ENCODE results near the gene SPRY4. TPM values are rescaled to one million over a fixed set of nuclear protein-coding genes. Genes with fewer than 3 reads are reported as not detected.

The SPRY4 gene
- total and polyA plus RNA-seq, 2 of the 13 experiments (the other 11 are each of a cell fraction or from before 2014, with no cell fraction given), result 8.9 to 17.8 TPM

DNA sequence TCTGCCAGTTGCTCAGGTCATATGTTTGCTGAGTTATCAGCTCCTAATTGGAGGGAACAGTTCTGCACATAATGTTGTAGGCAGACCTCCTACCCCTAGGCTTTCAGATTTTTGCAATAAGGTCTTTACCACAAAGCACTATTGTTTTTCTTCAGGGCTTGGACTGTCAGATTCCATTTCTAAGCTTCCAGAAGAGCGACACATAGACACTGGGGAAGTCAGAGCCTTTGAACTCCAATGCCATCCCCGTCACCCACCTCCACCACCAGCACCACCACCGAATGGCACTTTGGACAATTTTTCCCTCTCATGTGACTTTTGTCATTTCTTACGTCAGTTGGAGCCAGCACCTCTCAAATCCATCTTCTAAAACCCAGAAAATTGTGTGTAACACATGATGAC, 28.3 kb upstream of the SPRY4 start (continued):
- TF ChIP-seq, protein P1, sequence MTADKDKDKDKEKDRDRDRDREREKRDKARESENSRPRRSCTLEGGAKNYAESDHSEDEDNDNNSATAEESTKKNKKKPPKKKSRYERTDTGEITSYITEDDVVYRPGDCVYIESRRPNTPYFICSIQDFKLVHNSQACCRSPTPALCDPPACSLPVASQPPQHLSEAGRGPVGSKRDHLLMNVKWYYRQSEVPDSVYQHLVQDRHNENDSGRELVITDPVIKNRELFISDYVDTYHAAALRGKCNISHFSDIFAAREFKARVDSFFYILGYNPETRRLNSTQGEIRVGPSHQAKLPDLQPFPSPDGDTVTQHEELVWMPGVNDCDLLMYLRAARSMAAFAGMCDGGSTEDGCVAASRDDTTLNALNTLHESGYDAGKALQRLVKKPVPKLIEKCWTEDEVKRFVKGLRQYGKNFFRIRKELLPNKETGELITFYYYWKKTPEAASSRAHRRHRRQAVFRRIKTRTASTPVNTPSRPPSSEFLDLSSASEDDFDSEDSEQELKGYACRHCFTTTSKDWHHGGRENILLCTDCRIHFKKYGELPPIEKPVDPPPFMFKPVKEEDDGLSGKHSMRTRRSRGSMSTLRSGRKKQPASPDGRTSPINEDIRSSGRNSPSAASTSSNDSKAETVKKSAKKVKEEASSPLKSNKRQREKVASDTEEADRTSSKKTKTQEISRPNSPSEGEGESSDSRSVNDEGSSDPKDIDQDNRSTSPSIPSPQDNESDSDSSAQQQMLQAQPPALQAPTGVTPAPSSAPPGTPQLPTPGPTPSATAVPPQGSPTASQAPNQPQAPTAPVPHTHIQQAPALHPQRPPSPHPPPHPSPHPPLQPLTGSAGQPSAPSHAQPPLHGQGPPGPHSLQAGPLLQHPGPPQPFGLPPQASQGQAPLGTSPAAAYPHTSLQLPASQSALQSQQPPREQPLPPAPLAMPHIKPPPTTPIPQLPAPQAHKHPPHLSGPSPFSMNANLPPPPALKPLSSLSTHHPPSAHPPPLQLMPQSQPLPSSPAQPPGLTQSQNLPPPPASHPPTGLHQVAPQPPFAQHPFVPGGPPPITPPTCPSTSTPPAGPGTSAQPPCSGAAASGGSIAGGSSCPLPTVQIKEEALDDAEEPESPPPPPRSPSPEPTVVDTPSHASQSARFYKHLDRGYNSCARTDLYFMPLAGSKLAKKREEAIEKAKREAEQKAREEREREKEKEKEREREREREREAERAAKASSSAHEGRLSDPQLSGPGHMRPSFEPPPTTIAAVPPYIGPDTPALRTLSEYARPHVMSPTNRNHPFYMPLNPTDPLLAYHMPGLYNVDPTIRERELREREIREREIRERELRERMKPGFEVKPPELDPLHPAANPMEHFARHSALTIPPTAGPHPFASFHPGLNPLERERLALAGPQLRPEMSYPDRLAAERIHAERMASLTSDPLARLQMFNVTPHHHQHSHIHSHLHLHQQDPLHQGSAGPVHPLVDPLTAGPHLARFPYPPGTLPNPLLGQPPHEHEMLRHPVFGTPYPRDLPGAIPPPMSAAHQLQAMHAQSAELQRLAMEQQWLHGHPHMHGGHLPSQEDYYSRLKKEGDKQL (CRISPR knock-in tag; IDR thresholded peaks at IDR 0.05; ENCODE audit: low read depth), result no peak
- TF ChIP-seq, protein P2, sequence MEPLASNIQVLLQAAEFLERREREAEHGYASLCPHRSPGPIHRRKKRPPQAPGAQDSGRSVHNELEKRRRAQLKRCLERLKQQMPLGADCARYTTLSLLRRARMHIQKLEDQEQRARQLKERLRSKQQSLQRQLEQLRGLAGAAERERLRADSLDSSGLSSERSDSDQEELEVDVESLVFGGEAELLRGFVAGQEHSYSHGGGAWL (CRISPR knock-in tag; IDR thresholded peaks at IDR 0.05), result no peak
- TF ChIP-seq ZBTB42 (CRISPR knock-in tag; IDR thresholded peaks at IDR 0.05) (no peak), ZNF839 (CRISPR knock-in tag; IDR thresholded peaks at IDR 0.05; ENCODE audit: borderline replicate concordance) (no peak), ZFP36 (IDR thresholded peaks at IDR 0.05; ENCODE audit: borderline replicate concordance, low read depth, low read length, partially characterized antibody) (no peak), KAT8 (CRISPR knock-in tag; IDR thresholded peaks at IDR 0.05) (no peak), YEATS4 (CRISPR knock-in tag; IDR thresholded peaks at IDR 0.05; ENCODE audit: borderline replicate concordance) (no peak), MED8 (CRISPR knock-in tag; IDR thresholded peaks at IDR 0.05; ENCODE audit: insufficient replicate concordance) (no peak), SCMH1 (CRISPR knock-in tag; IDR thresholded peaks at IDR 0.05; ENCODE audit: borderline replicate concordance) (no peak), EZH2 (conservative IDR thresholded peaks at IDR 0.05; ENCODE audit: low read depth, low read length) (no peak), CHD4 (IDR thresholded peaks at IDR 0.05; ENCODE audit: borderline replicate concordance, low read length) (peak; percentile 11; the same call in 1 of the 2 replicates), ZNF616 (CRISPR knock-in tag; IDR thresholded peaks at IDR 0.05; ENCODE audit: low read depth) (no peak)
- TF ChIP-seq, protein P3, sequence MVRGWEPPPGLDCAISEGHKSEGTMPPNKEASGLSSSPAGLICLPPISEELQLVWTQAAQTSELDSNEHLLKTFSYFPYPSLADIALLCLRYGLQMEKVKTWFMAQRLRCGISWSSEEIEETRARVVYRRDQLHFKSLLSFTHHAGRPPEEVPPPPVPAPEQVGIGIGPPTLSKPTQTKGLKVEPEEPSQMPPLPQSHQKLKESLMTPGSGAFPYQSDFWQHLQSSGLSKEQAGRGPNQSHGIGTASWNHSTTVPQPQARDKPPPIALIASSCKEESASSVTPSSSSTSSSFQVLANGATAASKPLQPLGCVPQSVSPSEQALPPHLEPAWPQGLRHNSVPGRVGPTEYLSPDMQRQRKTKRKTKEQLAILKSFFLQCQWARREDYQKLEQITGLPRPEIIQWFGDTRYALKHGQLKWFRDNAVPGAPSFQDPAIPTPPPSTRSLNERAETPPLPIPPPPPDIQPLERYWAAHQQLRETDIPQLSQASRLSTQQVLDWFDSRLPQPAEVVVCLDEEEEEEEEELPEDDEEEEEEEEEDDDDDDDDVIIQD (CRISPR knock-in tag; IDR thresholded peaks at IDR 0.05; ENCODE audit: low read depth), result no peak
- TF ChIP-seq, protein P4, sequence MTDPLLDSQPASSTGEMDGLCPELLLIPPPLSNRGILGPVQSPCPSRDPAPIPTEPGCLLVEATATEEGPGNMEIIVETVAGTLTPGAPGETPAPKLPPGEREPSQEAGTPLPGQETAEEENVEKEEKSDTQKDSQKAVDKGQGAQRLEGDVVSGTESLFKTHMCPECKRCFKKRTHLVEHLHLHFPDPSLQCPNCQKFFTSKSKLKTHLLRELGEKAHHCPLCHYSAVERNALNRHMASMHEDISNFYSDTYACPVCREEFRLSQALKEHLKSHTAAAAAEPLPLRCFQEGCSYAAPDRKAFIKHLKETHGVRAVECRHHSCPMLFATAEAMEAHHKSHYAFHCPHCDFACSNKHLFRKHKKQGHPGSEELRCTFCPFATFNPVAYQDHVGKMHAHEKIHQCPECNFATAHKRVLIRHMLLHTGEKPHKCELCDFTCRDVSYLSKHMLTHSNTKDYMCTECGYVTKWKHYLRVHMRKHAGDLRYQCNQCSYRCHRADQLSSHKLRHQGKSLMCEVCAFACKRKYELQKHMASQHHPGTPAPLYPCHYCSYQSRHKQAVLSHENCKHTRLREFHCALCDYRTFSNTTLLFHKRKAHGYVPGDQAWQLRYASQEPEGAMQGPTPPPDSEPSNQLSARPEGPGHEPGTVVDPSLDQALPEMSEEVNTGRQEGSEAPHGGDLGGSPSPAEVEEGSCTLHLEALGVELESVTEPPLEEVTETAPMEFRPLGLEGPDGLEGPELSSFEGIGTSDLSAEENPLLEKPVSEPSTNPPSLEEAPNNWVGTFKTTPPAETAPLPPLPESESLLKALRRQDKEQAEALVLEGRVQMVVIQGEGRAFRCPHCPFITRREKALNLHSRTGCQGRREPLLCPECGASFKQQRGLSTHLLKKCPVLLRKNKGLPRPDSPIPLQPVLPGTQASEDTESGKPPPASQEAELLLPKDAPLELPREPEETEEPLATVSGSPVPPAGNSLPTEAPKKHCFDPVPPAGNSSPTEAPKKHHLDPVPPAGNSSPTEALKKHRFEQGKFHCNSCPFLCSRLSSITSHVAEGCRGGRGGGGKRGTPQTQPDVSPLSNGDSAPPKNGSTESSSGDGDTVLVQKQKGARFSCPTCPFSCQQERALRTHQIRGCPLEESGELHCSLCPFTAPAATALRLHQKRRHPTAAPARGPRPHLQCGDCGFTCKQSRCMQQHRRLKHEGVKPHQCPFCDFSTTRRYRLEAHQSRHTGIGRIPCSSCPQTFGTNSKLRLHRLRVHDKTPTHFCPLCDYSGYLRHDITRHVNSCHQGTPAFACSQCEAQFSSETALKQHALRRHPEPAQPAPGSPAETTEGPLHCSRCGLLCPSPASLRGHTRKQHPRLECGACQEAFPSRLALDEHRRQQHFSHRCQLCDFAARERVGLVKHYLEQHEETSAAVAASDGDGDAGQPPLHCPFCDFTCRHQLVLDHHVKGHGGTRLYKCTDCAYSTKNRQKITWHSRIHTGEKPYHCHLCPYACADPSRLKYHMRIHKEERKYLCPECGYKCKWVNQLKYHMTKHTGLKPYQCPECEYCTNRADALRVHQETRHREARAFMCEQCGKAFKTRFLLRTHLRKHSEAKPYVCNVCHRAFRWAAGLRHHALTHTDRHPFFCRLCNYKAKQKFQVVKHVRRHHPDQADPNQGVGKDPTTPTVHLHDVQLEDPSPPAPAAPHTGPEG (CRISPR knock-in tag; IDR thresholded peaks at IDR 0.05), result no peak
- TF ChIP-seq, protein P5, sequence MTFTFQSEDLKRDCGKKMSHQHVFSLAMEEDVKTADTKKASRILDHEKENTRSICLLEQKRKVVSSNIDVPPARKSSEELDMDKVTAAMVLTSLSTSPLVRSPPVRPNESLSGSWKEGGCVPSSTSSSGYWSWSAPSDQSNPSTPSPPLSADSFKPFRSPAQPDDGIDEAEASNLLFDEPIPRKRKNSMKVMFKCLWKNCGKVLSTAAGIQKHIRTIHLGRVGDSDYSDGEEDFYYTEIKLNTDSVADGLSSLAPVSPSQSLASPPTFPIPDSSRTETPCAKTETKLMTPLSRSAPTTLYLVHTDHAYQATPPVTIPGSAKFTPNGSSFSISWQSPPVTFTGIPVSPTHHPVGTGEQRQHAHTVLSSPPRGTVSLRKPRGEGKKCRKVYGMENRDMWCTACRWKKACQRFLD (CRISPR knock-in tag; IDR thresholded peaks at IDR 0.05; ENCODE audit: borderline replicate concordance), result no peak

Data from HepG2 (cell line).